ENCODE measurements around the gene SVOP. TPM values are rescaled to one million over a fixed set of nuclear protein-coding genes. Genes with fewer than 3 reads are reported as not detected.

The SVOP gene, protein sequence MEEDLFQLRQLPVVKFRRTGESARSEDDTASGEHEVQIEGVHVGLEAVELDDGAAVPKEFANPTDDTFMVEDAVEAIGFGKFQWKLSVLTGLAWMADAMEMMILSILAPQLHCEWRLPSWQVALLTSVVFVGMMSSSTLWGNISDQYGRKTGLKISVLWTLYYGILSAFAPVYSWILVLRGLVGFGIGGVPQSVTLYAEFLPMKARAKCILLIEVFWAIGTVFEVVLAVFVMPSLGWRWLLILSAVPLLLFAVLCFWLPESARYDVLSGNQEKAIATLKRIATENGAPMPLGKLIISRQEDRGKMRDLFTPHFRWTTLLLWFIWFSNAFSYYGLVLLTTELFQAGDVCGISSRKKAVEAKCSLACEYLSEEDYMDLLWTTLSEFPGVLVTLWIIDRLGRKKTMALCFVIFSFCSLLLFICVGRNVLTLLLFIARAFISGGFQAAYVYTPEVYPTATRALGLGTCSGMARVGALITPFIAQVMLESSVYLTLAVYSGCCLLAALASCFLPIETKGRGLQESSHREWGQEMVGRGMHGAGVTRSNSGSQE
- polyA plus RNA-seq (2012; ENCODE audit: insufficient read length, low read depth) = 0.04 TPM

DNA sequence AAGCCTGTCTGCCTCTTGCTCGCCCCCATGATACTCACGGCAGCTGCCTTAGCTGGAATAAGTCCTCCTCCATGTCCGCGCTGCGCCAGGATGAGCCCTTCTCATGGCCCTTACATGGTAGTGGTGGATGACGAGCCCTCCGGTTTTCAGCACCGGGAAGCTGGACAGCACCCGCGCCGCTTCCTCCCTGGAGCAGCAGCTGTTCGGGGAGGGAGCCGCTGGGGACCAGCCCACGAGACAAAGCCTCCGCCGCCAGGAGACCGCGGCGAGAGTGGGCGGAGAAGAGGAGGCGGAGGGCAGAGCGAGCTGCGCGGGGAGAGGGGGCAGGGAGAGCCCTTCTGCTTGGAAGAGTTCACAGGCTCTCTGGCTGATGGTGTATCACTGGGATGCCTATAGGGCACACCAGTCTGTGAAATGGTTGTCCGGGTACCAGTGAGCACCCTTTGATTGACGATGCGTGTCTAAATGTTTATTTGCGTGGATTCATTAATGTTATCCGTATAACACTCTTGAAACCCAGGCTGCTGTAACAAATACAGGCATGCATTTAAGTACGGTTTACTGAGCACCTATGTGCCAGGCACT is at the start of gene SVOP:
Gene SVOP, minus strand, starts transcription at position 273 of the 585 bp plus-strand sequence. Its CDS starts 200 bp downstream, at position 73.
- TF ChIP-seq FOXP2 (optimal IDR thresholded peaks at IDR 0.05; ENCODE audit: borderline replicate concordance, extremely low read depth, extremely low read length, insufficient read depth) (peak; percentile 62), SIN3A (IDR thresholded peaks at IDR 0.05; ENCODE audit: borderline replicate concordance, insufficient read depth, low read length) (peak; percentile 98), TAF1 (IDR thresholded peaks at IDR 0.05; ENCODE audit: borderline replicate concordance, insufficient read depth, low read length) (no peak)
- TF ChIP-seq, protein P1, sequence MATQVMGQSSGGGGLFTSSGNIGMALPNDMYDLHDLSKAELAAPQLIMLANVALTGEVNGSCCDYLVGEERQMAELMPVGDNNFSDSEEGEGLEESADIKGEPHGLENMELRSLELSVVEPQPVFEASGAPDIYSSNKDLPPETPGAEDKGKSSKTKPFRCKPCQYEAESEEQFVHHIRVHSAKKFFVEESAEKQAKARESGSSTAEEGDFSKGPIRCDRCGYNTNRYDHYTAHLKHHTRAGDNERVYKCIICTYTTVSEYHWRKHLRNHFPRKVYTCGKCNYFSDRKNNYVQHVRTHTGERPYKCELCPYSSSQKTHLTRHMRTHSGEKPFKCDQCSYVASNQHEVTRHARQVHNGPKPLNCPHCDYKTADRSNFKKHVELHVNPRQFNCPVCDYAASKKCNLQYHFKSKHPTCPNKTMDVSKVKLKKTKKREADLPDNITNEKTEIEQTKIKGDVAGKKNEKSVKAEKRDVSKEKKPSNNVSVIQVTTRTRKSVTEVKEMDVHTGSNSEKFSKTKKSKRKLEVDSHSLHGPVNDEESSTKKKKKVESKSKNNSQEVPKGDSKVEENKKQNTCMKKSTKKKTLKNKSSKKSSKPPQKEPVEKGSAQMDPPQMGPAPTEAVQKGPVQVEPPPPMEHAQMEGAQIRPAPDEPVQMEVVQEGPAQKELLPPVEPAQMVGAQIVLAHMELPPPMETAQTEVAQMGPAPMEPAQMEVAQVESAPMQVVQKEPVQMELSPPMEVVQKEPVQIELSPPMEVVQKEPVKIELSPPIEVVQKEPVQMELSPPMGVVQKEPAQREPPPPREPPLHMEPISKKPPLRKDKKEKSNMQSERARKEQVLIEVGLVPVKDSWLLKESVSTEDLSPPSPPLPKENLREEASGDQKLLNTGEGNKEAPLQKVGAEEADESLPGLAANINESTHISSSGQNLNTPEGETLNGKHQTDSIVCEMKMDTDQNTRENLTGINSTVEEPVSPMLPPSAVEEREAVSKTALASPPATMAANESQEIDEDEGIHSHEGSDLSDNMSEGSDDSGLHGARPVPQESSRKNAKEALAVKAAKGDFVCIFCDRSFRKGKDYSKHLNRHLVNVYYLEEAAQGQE (IDR thresholded peaks at IDR 0.05; ENCODE audit: insufficient read depth in 1 of 2, low read depth in 2 of 2, low read length in 2 of 2) = peak; percentile 98 to 99

DNA sequence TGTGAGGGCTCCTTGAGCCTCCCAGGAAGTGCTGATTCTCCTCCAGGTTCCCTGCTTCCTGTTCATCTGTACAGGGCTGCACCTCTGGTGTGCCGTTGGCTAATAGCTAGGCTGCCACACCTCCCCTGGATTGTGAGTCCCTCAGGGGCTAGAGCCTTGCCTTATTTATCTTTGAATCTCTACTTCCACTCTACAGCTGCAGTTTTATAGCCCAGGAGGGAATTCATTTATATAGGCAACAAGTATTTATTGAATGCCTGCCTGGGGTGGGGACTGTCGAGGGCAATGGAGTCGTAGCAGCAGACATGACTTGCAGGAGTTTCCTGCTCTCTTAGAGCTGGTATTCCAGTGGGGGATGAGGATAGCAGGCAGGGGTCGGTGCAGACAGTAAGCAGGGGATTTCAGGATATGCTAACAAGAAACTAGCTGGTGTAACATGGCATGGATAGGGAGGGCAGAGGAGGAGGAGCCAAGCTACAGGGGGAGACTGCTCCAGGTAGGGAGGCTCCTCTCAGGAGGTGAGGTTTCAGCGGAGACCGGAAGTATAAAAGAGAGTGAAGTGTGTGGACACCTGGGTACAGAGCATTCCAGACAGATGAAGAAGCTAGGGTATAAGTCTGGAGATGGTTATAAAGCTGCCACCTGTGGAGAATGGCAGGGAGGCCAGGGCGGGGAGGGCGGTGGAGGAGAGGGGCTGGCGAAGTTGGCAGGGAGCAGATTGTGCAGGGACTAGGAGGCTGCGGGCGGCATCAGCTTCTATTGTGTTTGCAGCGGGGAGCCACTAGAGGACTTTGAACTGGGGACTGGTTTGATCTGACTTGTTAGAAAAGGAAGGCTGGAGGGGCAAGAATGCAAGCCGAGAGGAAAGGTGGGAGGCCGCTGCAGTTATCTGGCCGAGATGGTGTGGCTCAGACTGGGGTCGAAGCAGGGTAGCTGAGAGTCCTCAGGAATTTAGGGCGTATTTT is 48.7 kb upstream of the SVOP start:
- TF ChIP-seq TAF1 (IDR thresholded peaks at IDR 0.05; ENCODE audit: borderline replicate concordance, insufficient read depth, low read length) (no peak), SIN3A (IDR thresholded peaks at IDR 0.05; ENCODE audit: borderline replicate concordance, insufficient read depth, low read length) (no peak), FOXP2 (optimal IDR thresholded peaks at IDR 0.05; ENCODE audit: borderline replicate concordance, extremely low read depth, extremely low read length, insufficient read depth) (no peak), POLR2AphosphoS5 (IDR thresholded peaks at IDR 0.05; ENCODE audit: low read depth, low read length) (no peak)
- TF ChIP-seq, protein P1 (IDR thresholded peaks at IDR 0.05; ENCODE audit: insufficient read depth in 1 of 2, low read depth in 2 of 2, low read length in 2 of 2) = no peak

DNA sequence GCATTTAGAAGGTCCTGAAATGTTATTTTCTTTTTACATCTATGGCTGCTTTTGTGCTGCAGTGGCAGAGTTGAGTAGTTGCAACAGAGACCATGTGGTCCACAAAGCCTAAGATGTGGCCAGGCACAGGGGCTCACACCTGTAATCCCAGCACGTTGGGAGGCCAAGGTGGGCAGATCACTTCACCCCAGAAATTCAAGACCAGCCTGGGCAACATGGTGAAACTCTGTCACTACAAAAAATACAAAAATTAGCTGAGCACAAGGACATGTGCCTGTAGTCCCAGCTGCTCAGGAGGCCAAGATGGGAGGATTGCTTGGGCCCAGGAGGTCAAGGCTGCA is 45.0 kb upstream of the SVOP start:
- no peak for TF ChIP-seq FOXP2 (optimal IDR thresholded peaks at IDR 0.05; ENCODE audit: borderline replicate concordance, extremely low read depth, extremely low read length, insufficient read depth)
- TF ChIP-seq SIN3A (IDR thresholded peaks at IDR 0.05; ENCODE audit: borderline replicate concordance, insufficient read depth, low read length) = no peak
- no peak for TF ChIP-seq POLR2AphosphoS5 (IDR thresholded peaks at IDR 0.05; ENCODE audit: low read depth, low read length)
- TF ChIP-seq TAF1 (IDR thresholded peaks at IDR 0.05; ENCODE audit: borderline replicate concordance, insufficient read depth, low read length) = no peak

GRCh38 chr12:109065154-109065852 is 44.4 kb upstream of the SVOP start:
- TF ChIP-seq, protein P1 (IDR thresholded peaks at IDR 0.05; ENCODE audit: insufficient read depth in 1 of 2, low read depth in 2 of 2, low read length in 2 of 2) = no peak
- TF ChIP-seq TAF1 (IDR thresholded peaks at IDR 0.05; ENCODE audit: borderline replicate concordance, insufficient read depth, low read length) (no peak), SIN3A (IDR thresholded peaks at IDR 0.05; ENCODE audit: borderline replicate concordance, insufficient read depth, low read length) (no peak), FOXP2 (optimal IDR thresholded peaks at IDR 0.05; ENCODE audit: borderline replicate concordance, extremely low read depth, extremely low read length, insufficient read depth) (no peak), POLR2AphosphoS5 (IDR thresholded peaks at IDR 0.05; ENCODE audit: low read depth, low read length) (no peak)

Measured in PFSK-1 (cell line).